ENCODE results near the gene NEK10. TPM values are rescaled to one million over a fixed set of nuclear protein-coding genes. Genes with fewer than 3 reads are reported as not detected.

Gene NEK10
- total RNA-seq, 1 donor from 2014 or later: 7.3 TPM

GRCh38 chr3:27387625-27388024 is 18.4 kb upstream of the NEK10 start:
- no peak overlapping the region for H3K27ac Mint-ChIP-seq (ENCODE audit: unreplicated experiment)
- peaks cover 17% of the 10 kb centered on the region for H3K4me1 Mint-ChIP-seq (ENCODE audit: low read depth)
- H3K4me3 Mint-ChIP-seq (ENCODE audit: unreplicated experiment): no peak overlapping the region
- no peaks in the 10 kb centered on the region for H3K27me3 Mint-ChIP-seq (ENCODE audit: low read depth)
- H3K9me3 Mint-ChIP-seq (ENCODE audit: low read depth): no peaks in the 10 kb centered on the region
- peaks cover 22% of the 10 kb centered on the region for H3K36me3 Mint-ChIP-seq (ENCODE audit: low read depth)
- DNase-seq (ENCODE audit: low spot score): no peak
- no peak for TF ChIP-seq CTCF (IDR thresholded peaks at IDR 0.05)

- H3K27ac Mint-ChIP-seq (ENCODE audit: unreplicated experiment): no peak overlapping the region
- no peak for TF ChIP-seq CTCF (IDR thresholded peaks at IDR 0.05)
Measured at GRCh38 chr3:27385504-27385903, 16.3 kb upstream of the NEK10 start.

GRCh38 chr3:27384191-27384590 is 15.0 kb upstream of the NEK10 start:
- TF ChIP-seq CTCF (IDR thresholded peaks at IDR 0.05): no peak
- H3K27me3 Mint-ChIP-seq (ENCODE audit: low read depth): no peaks in the 10 kb centered on the region
- H3K36me3 Mint-ChIP-seq (ENCODE audit: low read depth): peaks cover 22% of the 10 kb centered on the region
- no peak overlapping the region for H3K27ac Mint-ChIP-seq (ENCODE audit: unreplicated experiment)
- no peaks in the 10 kb centered on the region for H3K9me3 Mint-ChIP-seq (ENCODE audit: low read depth)
- DNase-seq (ENCODE audit: low spot score): no peak
- no peak overlapping the region for H3K4me3 Mint-ChIP-seq (ENCODE audit: unreplicated experiment)
- H3K4me1 Mint-ChIP-seq (ENCODE audit: low read depth): peaks cover 10% of the 10 kb centered on the region

More at GRCh38 chr3:27385504-27385903, 16.3 kb upstream of the NEK10 start:
- peaks cover 10% of the 10 kb centered on the region for H3K4me1 Mint-ChIP-seq (ENCODE audit: low read depth)
- no peak for DNase-seq (ENCODE audit: low spot score)
- H3K4me3 Mint-ChIP-seq (ENCODE audit: unreplicated experiment): no peak overlapping the region
- H3K27me3 Mint-ChIP-seq (ENCODE audit: low read depth): no peaks in the 10 kb centered on the region
- peaks cover 23% of the 10 kb centered on the region for H3K36me3 Mint-ChIP-seq (ENCODE audit: low read depth)
- H3K9me3 Mint-ChIP-seq (ENCODE audit: low read depth): no peaks in the 10 kb centered on the region

DNA sequence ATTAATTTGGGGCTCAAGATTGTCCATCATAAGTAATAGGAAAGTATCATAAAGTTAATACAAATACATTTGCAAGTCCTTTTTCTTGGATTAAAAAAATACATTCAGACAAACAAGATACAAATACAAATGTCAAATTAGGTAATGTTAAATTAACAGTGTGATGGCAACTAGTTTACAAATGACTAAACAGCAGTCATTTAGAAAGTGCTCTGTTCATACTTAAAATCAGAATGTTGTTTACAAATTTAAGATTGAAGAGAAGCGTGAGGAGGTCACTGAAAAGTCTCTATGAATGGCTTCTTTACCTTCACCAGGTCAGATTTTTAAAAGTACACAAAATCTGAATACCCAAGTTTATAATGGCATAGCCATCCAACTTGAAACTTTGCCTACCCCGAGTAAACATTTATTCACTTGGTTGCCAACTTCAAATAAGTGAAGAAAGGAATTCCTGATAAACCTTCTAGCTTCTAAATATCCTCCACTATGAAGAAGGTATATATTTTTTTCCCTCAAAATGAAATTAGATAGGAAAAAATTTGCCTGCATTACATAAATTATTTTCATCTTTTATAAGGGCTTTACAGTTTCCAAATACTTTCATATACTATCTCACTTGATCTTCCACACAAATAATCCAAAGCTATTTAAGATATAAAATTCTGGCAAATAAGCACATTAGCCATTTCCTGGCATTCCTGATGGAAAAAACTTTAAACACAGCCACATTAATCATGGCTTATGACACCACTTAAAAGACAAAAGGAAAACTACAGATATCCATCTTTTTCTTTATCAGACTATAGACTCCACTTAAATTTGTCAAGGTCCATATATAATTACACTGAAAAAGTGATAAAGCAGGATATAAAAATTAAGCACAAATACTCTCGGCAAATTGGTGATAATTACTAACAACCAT is 11.5 kb upstream of the NEK10 start:
- peaks cover 19% of the 10 kb centered on the region for H3K36me3 Mint-ChIP-seq (ENCODE audit: low read depth)
- H3K9me3 Mint-ChIP-seq (ENCODE audit: low read depth): no peaks in the 10 kb centered on the region
- H3K4me1 Mint-ChIP-seq (ENCODE audit: low read depth): peaks cover 5% of the 10 kb centered on the region
- no peak overlapping the region for H3K27ac Mint-ChIP-seq (ENCODE audit: unreplicated experiment)
- no peaks in the 10 kb centered on the region for H3K27me3 Mint-ChIP-seq (ENCODE audit: low read depth)
- no peak for TF ChIP-seq CTCF (IDR thresholded peaks at IDR 0.05)
- no peak overlapping the region for H3K4me3 Mint-ChIP-seq (ENCODE audit: unreplicated experiment)
- DNase-seq (ENCODE audit: low spot score): no peak

DNA sequence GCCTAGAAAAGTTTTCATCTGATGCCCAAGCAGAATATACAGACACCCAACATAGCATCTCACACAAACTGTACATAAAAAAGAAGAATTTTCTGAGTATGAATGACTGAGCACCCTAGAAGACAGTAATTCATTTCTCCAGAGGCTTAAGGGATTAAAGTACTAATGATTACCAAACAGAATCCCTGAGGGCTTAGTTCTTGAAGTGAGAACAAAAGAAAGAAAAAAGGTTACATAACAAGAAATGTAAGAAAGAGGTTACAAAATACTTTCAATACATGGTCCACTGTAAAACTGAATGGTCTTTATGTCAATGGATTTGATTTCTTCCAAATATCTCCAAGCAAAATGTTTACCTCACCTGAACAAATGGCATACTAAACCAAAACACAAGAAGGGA is 9.1 kb upstream of the NEK10 start:
- Mint-ChIP-seq H3K27me3 (ENCODE audit: low read depth) (no peaks in the 10 kb centered on the region), H3K27ac (ENCODE audit: unreplicated experiment) (no peak overlapping the region), H3K9me3 (ENCODE audit: low read depth) (no peaks in the 10 kb centered on the region), H3K4me3 (ENCODE audit: unreplicated experiment) (no peak overlapping the region), H3K36me3 (ENCODE audit: low read depth) (peaks cover 14% of the 10 kb centered on the region), H3K4me1 (ENCODE audit: low read depth) (peaks cover 5% of the 10 kb centered on the region)
- TF ChIP-seq CTCF (IDR thresholded peaks at IDR 0.05): no peak
- DNase-seq (ENCODE audit: low spot score): no peak

Measured in chondrocyte (in vitro differentiated cells).